EL (cell line): ENCODE data around the gene RXRA.

ENCODE experiments used
- DNase-seq: peaks from one replicate; pipeline ENCODE4 v3.0.0-alpha.2; 2016

RXRA gene

GRCh38 chr9:134420974-134421432, 94.7 kb downstream of the RXRA start:
- DNase-seq = no peak

- no peak for DNase-seq
Measured at GRCh38 chr9:134421888-134422287, 95.6 kb downstream of the RXRA start.

GRCh38 chr9:134422301-134423090, 96.2 kb downstream of the RXRA start:
- DNase-seq = no peak

- no peak for DNase-seq
Measured at GRCh38 chr9:134423166-134423565, 96.9 kb downstream of the RXRA start.

- DNase-seq = no peak
Measured at GRCh38 chr9:134423749-134424148, 97.5 kb downstream of the RXRA start.

GRCh38 chr9:134424818-134425217, 98.6 kb downstream of the RXRA start:
- no peak for DNase-seq

GRCh38 chr9:134425401-134425800, 99.1 kb downstream of the RXRA start:
- no peak for DNase-seq

- DNase-seq = no peak
Measured at GRCh38 chr9:134425812-134426211, 99.6 kb downstream of the RXRA start.

GRCh38 chr9:134426436-134426835, 100.2 kb downstream of the RXRA start:
- no peak for DNase-seq

- no peak for DNase-seq
Measured at GRCh38 chr9:134427153-134427782, 101.0 kb downstream of the RXRA start.

- DNase-seq = no peak
Measured at GRCh38 chr9:134428559-134428958, 102.3 kb downstream of the RXRA start.

- no peak for DNase-seq
Measured at GRCh38 chr9:134429007-134429406, 102.8 kb downstream of the RXRA start.

- no peak for DNase-seq
Measured at GRCh38 chr9:134429481-134429880, 103.2 kb downstream of the RXRA start.

- no peak for DNase-seq
Measured at GRCh38 chr9:134431095-134431494, 104.8 kb downstream of the RXRA start.

- DNase-seq = no peak
Measured at GRCh38 chr9:134431626-134432025, 105.4 kb downstream of the RXRA start.

- DNase-seq = no peak
Measured at GRCh38 chr9:134432471-134432870, 106.2 kb downstream of the RXRA start.

- peak; percentile 57 for DNase-seq
Measured at GRCh38 chr9:134433101-134433500, 106.8 kb downstream of the RXRA start.

GRCh38 chr9:134433909-134434882, 107.9 kb downstream of the RXRA start:
- no peak for DNase-seq

- peak; percentile 95 for DNase-seq
Measured at GRCh38 chr9:134434894-134435506, 108.7 kb downstream of the RXRA start.

- DNase-seq = no peak
Measured at GRCh38 chr9:134435550-134436378, 109.5 kb downstream of the RXRA start.

- no peak for DNase-seq
Measured at GRCh38 chr9:134436379-134436762, 110.1 kb downstream of the RXRA start.

- no peak for DNase-seq
Measured at GRCh38 chr9:134436911-134437310, 110.7 kb downstream of the RXRA start.
